Stimulated activated CD4-positive, alpha-beta T cell treated with anti-CD3 and anti-CD28 coated beads, Interleukin-12 subunit alpha, Interleukin-12 subunit beta, amount 100 ng/mL, for 24 hours (primary cell): Measurements from ENCODE around the gene ABHD17B.
"Not testable (repeated sequence)": the region's sequence is repeated elsewhere in the genome, so short reads cannot be mapped to it uniquely, and the experiment has no call there.

Source experiments
- DNase-seq, 2 experiments: peaks; one replicate each; pipeline ENCODE4 v3.0.0-alpha.2; 2020; ENCODE audit warnings: low read depth in 2 of 2

Gene ABHD17B

DNA sequence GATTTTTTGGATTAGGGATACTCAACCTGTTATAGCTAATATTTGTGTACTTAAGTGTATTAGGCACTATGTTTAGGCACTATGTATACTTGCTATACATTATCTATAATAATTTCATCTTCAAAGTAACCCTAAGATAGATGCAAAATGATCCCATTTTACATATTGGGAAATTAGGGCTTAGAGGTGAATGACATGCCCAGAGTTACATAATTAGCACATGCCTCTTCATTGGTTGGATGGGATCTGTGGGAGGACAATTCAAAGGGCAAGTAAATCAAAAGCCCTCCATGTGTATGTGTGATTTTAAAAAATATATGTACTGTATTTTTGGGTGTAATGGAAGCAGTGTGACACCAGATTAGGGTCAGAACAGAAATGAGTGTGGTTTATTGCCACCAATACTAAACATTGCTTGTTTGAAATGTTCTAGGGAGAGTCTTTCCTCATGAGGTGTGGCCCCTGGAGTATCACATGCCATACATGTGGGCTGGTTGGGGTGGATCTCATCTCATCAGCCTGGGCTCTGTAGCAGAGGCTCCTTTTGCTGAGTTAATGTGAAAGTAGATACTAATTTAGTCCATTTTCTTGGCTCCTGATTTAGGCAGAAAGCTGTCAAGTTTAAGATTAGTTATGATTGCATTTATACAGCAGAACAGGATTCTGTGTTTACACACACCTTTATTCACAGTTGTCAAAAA is 6.0 kb upstream of the ABHD17B start:
- DNase-seq: no peak

DNA sequence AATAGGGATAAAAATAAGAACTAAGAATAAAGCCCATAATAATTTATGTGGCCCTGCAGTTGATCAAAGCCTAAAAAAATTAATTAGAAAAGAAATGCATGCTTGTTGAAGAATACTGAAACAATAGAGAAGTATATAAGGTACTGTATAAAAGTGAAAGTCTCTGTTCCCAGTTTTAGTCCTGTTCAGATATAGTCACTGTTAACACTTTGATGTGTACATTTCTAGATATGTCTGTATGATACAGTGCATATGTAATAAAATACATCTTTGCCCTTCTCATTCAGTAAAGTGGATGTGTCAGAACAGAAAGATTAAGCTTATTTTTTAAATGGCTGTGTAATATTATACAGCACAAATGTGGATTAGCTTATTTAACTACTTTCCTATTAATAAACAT is 4.5 kb upstream of the ABHD17B start:
- no peak for DNase-seq

DNA sequence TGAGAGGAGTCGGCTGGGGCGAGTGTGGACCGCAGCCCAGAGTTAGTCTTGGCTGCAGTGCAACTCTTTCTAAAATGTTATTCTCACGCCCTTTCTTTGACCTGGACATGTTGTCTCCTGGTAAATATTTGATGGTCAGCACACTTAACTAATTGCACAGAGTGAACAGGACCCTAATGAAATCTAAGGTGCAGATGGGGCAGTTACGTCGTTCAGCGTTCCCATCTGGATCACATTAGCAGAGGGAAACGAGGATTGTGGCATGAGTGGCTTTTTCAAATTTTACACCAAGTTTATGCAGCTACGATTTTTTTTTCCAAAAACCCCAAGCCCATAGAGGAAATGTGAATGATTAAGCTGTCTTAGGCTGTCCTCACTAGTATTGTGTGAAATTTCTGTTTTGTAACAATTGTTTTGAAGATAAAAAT is 929 bp upstream of the ABHD17B start:
- no peak for DNase-seq

DNA sequence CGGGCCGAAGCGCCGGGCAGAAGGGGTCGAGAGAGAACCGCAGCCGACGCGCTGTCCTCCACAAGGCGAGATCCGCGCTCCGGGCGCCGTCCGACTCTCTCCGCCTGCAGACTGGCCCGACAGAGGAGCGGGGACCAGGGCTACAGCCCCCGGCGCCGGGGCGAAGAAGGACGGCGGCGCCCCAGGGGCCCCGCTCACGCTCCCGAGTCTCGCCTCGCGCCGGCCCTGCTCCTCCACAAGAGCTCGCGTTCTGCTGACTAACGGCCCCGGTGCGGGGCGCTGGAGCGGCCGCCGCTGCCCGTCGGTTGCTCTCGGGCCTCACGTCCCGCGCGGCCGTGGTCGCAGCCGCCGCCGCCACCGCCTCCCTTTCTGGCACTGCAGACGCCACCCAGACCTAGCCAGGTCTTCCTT is 338 bp downstream of the ABHD17B start:
- no peak for DNase-seq

DNA sequence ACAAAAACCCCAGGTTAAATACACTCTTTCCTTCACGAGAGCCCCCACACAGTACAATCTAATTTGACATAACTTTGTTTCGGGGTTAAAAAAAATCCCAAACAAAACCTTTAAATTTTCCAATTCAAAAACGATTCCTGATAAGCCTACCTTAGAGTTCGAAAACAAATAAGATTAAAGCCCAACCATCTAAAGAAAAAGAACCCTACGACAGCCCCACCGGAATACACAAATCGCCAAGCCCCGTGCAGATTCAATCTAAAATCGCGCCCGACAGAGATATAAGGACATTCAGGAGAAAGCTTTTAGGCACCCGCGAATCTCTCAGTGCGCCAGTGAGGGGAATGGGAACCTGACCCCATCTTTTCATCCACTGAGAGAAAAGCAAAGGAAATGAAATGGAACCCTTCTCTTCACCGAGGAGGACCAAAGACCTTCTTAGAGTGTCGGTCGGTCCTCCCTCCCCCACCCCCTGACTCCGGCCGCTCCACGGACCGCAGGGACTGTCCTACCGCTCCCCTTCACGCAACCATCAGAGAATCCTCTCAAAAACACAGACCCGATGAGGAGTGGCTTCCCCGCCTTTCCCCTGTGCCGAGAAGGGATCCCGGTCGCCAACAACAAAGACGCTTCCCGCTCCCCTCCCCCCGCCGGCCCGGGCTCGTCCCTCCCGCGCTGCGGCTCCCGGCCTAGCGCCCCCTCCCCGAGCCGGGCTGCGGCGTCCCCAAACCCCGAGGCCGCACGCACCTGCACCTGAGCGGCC is 925 bp downstream of the ABHD17B start:
- DNase-seq: peak in 1 of 2 experiments; percentile 41

DNA sequence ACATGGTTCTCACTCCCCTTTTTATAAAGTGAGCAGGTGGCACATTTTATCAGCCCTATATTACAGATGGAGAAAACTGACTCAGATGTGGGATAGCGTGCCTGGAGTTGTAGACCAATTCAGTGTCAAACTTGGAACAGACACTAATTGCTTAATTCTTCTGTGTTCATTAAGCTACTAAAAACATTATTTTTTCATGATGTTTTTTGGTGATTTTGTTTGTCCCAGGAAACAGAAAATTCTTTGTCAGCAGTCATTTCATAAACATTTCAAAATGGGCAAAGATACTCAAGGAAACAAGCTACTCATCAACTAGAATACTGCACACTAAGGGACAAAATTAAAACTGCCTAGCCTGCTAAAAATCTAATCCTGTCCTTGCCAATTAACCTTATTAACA is 2.2 kb downstream of the ABHD17B start:
- no peak for DNase-seq

DNA sequence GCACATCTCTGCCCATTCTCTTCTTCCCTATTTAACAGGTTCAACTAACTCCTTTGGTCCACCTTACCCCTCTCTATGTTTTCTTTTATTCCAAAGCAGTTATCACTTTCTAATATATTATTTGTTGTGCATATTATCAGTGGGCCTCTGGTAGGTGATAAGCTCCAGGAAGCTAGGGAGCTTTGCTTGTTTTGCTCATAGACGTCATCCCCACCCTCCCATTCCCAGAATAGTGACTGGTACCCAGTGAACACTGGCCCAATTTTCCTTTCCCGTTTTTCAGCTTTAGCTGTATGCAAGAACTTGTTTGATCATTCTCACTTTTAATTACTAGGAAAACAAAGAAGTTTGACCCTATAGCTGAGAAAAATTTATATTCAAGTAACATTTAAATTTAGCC is 6.9 kb downstream of the ABHD17B start:
- no peak for DNase-seq

DNA sequence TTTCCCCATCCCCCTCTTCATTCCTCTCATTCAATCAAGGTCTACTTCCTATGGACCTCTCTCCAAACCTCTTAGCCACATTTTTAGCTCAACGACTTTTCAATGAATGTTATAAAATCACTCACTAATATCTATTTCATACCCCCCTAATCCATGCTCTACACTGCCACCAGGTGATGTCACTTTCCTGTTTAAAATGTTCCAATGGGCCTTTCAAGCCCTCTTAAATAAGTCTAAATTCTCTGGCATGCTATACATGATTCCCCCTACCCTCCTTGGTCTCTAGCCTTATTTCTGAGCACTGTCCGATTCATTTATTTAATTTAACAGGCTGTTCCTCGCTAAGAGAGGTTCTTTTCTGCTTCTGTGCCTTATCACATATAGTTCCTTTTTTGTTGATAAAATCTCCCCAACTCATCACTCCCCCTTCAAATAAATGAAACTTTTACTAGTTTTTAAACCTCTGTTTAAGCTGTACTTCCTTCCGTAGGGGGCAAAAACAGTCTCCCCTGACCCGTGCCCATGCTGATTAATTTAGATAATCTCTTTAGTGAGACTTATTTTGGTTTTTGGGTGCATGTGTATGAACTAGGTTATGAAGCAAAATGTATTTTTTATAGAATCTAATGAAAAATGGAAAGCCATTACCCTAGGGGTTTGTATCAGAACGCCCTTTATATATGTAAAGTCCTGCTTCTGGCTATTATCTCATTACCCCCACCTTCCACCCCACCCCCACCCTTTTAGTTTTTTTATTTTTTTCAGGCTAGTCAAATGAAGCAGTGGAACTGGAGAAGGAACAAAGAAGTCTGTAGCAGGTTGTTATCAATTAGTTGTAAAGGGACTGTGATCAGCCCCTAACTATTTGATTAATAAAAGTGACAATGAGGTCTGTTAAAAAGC is 9.0 kb downstream of the ABHD17B start:
- DNase-seq: no peak

DNA sequence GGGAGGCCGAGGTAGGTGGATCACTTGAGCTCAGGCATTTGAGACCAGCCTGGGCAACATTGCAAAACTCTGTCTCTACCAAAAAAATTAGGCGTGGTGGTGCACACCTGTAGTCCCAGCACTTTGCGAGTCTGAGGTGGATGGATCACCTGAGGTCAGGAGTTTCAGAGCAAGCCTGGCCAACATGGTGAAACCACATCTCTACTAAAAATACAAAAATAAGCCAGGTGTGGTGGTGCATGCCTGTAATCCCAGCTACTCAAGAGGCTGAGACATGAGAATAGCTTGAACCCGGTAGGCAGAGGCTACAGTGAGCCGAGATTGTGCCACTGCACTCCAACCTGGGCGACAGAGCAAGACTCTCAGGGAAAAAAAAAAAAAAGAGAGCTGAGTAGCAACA is 12.2 kb downstream of the ABHD17B start:
- DNase-seq: not testable (repeated sequence)

DNA sequence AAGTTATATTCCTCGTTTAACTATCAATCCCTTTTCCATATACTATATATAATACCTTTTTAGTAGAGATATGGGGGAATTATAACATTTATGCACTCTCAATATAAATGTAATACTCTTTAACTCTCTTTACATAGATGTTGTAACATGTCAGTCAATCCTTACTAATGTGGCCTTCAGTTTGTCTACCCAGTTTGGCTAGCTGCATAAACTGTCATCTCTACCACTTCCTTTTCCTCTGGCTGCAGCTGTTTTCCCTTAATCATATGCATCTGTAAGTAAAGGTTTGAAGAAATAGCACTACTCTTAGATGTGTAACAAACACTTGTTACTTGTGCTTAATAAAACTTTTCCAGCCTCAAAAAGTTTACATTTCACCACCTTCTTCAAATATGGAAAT is 13.4 kb downstream of the ABHD17B start:
- DNase-seq: no peak

DNA sequence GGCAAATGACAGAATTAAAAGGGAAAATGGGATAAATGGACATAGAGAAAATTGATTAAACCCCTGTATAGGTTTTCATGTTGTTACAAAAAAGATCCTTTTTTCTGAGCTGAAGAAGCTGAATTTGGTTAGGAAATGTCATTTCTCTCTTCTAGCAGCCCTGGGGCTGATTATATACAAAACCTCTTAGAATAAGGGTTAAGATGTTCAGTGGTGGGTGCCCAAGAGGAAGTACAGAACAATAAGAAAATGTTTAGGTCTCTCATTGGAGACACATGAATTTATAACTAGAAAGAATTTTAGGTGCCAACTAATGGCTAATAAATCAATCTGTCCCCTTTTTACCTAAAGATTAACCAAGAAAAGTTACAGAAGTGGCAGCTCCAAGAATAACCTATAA is 14.2 kb downstream of the ABHD17B start:
- no peak for DNase-seq

DNA sequence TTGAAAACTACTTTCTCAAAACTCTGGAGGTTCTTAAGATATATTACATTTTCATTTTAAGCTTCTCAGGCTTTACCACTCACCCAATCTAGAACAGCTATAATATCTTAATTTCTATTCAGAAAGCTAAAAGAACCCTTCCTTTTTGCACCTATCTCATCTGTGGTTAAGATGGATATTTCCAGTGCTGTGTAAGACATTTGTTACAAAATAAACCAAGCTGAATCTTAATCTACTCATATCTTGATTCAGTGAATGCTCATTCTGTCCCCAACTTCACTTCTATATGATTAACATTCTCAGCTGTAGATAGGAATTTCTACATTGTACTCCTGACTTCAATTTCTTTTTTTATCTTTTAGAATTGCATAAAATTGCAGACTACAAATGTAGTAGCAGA is 15.0 kb downstream of the ABHD17B start:
- DNase-seq: no peak

DNA sequence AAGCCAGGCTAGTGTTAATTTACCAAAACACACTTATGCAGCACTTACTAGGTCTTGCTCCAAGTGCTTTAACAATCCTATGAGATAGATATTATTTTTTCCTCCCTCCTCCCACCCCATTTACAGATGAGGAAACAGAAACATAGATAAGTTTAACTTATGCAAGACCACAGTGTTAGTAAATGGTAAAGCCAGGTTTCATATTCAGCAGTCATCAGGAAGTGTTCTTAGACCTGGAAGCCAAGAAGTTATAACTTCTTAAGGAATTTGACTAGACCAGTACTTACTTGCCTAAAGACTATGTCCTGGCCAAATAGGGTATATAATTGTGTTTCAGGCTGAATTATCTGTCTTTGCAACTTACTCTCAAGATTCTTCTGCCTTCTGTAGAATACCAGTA is 15.9 kb downstream of the ABHD17B start:
- DNase-seq: no peak

DNA sequence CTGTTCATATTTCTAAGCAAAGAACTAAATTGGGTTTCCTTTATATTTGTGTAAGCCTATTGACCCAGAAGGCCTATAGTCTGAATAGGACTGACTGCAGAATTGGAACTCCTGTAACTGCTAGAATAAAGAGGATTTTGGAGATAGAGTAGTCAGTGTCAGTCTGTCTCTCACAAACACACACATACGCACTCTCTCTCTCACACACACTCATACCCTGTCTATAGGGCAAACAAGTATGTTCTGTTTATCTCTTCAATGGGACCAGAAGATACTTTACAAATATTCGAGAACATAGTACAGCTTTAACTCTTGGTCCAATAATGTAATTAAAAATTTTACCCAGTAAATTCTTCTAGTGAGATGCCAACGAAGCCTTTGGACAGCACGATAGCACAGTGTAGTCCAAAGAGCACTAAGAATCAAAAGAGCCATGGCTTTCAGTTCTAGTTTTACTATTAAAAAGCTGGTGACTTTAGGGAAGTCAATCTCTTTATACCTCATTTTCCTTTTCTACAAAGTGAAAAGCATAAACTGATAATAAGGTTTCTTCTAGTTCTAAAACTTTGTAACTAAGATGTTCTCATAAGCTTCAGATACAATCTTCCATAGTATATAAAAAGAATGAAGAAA is 19.3 kb downstream of the ABHD17B start:
- no peak for DNase-seq

DNA sequence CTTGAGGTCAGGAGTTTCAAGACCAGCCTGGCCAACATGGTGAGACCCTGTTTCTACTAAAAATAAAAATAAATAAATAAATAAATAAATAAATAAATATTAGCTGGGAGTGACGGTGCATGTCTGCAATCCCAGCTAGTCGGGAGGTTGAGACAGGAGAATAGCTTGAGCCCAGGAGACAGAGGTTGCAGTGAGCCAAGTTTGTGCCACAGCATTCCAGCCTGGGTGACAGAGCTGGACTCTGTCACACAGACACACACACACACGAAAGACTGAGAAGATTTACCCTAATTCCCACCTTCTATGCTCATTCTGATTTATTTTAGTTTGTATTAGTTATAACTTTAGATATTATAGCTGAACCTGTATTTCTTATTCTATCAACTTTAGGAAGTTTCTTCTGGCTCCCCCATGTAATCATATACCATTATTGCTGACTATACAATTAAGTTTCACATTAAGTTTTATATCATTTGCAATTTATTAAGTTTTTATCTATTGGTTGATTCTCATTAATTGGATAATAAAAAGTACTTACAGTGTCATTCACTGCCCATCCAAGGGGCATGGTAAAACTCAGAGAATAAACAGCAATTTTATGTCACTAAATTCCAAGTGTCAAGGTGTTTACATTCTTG is 20.8 kb downstream of the ABHD17B start:
- DNase-seq: no peak

DNA sequence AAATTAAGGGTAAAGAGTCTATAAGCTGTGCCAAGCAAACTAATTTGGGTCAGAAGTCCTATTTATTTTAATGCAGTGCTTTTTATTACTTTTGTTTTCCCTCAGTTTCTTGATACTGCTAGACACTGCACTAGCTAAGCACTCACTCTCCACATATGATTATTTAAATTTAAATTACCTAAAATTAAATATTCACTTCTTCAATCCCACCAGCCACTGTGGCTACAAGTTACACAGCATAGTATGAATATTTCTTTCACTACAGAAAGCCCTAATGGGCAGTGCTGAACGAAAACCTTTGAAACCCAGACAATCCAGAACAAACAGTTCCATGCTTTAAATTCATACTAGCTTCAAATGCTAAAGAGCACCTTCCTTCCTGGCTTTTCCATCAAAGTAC is 23.6 kb downstream of the ABHD17B start:
- no peak for DNase-seq

DNA sequence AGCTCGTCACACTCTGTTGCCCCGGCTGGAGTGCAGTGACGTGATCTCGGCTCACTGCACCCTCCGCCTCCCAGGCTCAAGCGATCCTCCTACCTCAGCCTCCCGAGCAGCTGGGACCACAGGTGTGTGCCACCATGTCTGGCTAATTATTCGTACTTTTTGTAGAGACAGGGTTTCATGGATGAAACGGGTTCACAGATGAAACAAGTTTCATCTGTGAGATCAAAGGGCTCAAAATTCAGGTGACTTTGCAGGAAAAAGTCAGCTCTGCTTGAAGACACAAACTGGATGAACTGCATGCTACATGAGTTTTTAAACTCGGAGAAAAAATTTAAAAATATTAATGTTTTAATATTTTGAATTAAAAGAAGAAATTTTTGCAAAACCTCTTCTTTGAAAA is 24.5 kb downstream of the ABHD17B start:
- DNase-seq: no peak

DNA sequence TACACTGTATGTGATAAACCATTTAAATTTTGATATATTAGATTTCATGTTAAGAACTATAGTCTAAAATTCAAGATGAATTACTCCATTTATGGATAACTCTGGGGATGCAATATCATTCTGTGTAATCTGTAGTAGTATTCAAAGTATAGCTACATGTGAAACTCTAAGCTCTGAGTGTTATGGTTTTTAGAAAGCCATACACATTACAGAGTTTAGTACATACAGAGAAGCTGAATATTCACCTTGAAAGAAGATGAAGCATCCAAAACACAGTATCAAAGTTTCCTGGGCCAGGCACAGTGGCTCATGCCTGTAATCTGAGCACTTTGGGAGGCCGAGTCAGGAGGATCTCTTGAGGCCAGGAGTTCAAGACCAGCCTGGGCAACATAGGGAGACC is 25.0 kb downstream of the ABHD17B start:
- DNase-seq: no peak

DNA sequence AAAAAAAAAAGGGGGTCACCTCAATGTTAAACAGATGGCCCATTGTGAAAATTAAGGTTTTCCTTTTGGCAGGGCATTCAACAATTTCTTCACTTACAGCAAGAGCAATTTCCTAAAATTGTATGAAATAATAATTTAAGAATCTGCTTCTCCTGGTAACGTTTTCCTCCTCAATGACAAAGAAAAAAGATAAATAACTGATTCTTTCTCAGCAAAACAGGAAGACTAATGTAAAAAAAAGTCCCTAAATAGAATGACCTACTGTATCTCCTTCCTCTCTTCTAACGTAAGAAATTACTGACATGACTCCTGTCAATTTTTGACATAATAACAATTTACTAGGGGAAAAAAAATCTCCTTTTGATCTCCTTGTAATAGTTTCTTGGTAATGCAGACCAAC is 25.5 kb downstream of the ABHD17B start:
- DNase-seq: no peak

DNA sequence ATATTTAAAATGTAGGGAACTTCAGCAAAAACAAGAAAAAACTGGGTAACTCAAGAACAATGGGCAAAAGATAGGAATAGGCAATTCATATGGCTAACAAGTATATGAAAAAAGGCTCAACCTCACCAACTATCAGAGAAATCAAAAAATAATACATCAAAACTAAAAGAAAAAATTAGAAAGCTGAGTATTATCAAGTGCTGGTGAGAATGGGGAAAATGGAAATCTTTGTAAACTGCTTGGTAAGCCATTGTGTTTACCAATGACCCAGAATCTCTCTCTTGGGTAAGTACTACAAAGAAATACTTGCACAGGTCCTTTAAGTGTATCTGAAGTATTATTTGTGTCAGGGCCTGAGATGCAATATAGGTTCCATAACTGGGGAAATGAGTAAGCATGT is 27.0 kb downstream of the ABHD17B start:
- no peak for DNase-seq

DNA sequence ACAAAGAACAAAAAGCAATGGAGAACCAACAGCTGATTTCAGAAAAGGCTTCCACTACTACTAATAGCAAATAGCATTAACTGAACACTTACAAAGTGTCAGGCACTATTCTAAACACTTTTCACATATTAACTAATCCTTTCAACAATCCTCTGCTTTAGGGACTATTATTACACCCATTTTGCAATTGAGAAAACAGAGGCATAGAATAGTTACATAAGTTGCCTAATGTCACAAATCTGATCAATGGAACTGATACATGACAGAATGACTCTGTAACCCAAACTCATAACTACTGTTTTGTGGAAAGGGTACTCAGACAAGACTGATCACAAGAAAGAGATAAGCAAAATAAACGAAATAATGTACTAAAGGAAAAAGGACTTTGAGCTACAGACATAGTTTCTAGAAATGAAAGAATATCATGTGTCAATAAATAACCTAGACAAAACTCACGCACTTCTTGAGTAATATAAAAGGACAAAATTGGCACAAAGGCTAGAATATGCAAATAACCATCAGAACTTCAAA is 31.3 kb downstream of the ABHD17B start:
- DNase-seq: no peak
